Testis (tissue), 3 donors: ENCODE results near the gene OR7G1. TPM values are rescaled to one million over a fixed set of nuclear protein-coding genes. Genes with fewer than 3 reads are reported as not detected.
A peak's percentile ranks its signal among the peaks of the same experiment; 100 is the strongest.

ENCODE experiments used
- DNase-seq: peaks from one replicate; pipeline ENCODE4 v3.0.0-alpha.2; 2019
- H3K27ac ChIP-seq, 2 donors: fragments of 200-600 bp; sonication (generic); one replicate each; pipeline ENCODE4 v1.5.1; 2019
- H3K27me3 ChIP-seq: fragments of 200-600 bp; sonication (generic); one replicate; pipeline ENCODE4 v1.5.1; 2019
- H3K36me3 ChIP-seq: fragments of 200-600 bp; sonication (generic); one replicate; pipeline ENCODE4 v1.5.1; 2017; ENCODE audit warnings: low read depth; ENCODE audit errors: missing control alignments
- H3K4me1 ChIP-seq: fragments of 200-600 bp; sonication (generic); one replicate; pipeline ENCODE4 v1.5.1; 2019
- H3K4me3 ChIP-seq, 2 donors: fragments of 200-600 bp; sonication (generic); one replicate each; pipeline ENCODE4 v1.5.1; 2017 to 2019
- H3K9me3 ChIP-seq: fragments of 200-600 bp; sonication (generic); one replicate; pipeline ENCODE4 v1.5.1; 2017
- POLR2A ChIP-seq: fragments of 450-650 bp; IDR thresholded peaks from one replicate; pipeline ENCODE4 v1.6.1; 2017; ENCODE audit warnings: antibody characterized with exemption, mild to moderate bottlenecking, moderate library complexity
- WGBS, 2 donors: methylation state at CpG; one replicate each; pipeline ENCODE4 v1.1.5; 2018; 5-methylcytosine and 5-hydroxymethylcytosine counted together
- intact Hi-C: fragments of 100-400 bp; cut with DNase I; formaldehyde crosslinking; loops from one replicate; pipeline ENCODE4 v1.15.1; 2023; ENCODE audit warnings: low total_unique reads
- polyA plus RNA-seq: library from polyadenylated mRNA; stranded (reverse); fragments of 350-450 nt; fragmentation: Illumina TruSeq; extraction: RNeasy Lipid Tissue Mini Kit (QIAGEN cat#74804); gene quantifications from one replicate; pipeline ENCODE4 v1.2.3, GENCODE V29; 2014; ENCODE audit warnings: low read depth, low replicate concordance; ENCODE audit not compliant: insufficient read depth
- total RNA-seq, 2 donors: library from RNA; depleted of rRNA; stranded (reverse); fragments of >200 nt; gene quantifications; one replicate each; pipeline ENCODE4 v1.2.3, GENCODE V29; 2016
- TF ChIP-seq, protein P1 (sequence below), 3 experiments: fragments of 450-650 bp in 2 of 3; fragments of 200-600 bp in 1 of 3; sonication (generic) in 1 of 3; IDR thresholded peaks; one replicate each; pipeline ENCODE4 v1.5.1; 2016 to 2019; ENCODE audit warnings: antibody characterized with exemption in 3 of 3, mild to moderate bottlenecking in 2 of 3, moderate library complexity in 1 of 3

OR7G1 gene
- total and polyA plus RNA-seq, 3 donors from 2014 or later: not detected

DNA sequence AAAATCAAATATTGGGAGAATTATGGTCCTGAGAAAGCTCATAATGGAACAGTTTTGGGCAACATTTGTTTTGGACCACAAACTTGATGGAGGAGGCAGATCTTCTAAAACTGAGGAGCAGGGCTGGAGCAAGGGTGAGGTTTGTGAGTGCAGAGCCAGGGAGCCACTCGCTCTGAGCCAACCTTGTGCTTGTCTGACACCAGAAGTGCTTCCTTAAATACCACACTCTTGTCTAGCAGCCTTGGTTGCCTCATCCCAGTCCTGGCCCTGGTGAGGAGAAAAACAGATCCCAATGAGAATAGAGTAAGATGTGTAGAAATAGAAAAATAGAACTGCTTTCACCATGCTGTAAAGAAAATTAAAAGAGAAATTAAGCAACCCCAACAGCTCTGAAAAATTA lies 31.3 kb upstream of the OR7G1 start:
- H3K4me3 ChIP-seq: no peak overlapping the region
- H3K27ac ChIP-seq: no peak overlapping the region
- H3K36me3 ChIP-seq: no peaks in the 10 kb centered on the region
- no peaks in the 10 kb centered on the region for H3K9me3 ChIP-seq
- WGBS, 2 donors: 78 to 93% methylated on average over 1 of the region's 1 CpG
- no peaks in the 10 kb centered on the region for H3K27me3 ChIP-seq
- intact Hi-C loops: no loop called here
- no peaks in the 10 kb centered on the region for H3K4me1 ChIP-seq
- TF ChIP-seq, protein P1, sequence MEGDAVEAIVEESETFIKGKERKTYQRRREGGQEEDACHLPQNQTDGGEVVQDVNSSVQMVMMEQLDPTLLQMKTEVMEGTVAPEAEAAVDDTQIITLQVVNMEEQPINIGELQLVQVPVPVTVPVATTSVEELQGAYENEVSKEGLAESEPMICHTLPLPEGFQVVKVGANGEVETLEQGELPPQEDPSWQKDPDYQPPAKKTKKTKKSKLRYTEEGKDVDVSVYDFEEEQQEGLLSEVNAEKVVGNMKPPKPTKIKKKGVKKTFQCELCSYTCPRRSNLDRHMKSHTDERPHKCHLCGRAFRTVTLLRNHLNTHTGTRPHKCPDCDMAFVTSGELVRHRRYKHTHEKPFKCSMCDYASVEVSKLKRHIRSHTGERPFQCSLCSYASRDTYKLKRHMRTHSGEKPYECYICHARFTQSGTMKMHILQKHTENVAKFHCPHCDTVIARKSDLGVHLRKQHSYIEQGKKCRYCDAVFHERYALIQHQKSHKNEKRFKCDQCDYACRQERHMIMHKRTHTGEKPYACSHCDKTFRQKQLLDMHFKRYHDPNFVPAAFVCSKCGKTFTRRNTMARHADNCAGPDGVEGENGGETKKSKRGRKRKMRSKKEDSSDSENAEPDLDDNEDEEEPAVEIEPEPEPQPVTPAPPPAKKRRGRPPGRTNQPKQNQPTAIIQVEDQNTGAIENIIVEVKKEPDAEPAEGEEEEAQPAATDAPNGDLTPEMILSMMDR (IDR thresholded peaks at IDR 0.05): no peak
- TF ChIP-seq POLR2A: no peak
- no peak for DNase-seq

DNA sequence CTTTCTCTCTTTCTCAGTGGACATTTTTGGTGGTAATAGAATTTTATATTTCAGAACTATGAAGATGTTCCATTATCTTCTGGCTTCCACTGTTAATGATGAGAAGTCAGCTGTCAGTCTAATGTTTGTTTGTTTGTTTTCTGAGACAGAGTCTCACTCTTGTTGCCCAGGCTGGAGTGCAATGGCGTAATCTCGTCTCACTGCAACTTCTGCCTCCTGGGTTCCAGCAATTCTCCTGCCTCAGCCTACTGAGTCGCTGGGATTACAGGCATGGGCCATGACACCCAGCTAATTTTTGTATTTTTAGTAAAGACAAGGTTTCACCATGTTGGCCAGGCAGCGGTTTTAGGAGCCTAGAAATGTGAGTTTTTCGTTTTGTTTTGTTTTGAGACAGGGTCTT lies 29.4 kb upstream of the OR7G1 start:
- no peak overlapping the region for H3K4me3 ChIP-seq
- H3K4me1 ChIP-seq: no peaks in the 10 kb centered on the region
- TF ChIP-seq POLR2A: no peak
- TF ChIP-seq, protein P1 (IDR thresholded peaks at IDR 0.05): no peak
- 93 to 98% methylated on average over 5 of the region's 5 CpGs for WGBS, 2 donors
- DNase-seq: no peak
- no peaks in the 10 kb centered on the region for H3K27me3 ChIP-seq
- H3K9me3 ChIP-seq: no peaks in the 10 kb centered on the region
- intact Hi-C loops: no loop called here
- no peak overlapping the region for H3K27ac ChIP-seq
- H3K36me3 ChIP-seq: no peaks in the 10 kb centered on the region

DNA sequence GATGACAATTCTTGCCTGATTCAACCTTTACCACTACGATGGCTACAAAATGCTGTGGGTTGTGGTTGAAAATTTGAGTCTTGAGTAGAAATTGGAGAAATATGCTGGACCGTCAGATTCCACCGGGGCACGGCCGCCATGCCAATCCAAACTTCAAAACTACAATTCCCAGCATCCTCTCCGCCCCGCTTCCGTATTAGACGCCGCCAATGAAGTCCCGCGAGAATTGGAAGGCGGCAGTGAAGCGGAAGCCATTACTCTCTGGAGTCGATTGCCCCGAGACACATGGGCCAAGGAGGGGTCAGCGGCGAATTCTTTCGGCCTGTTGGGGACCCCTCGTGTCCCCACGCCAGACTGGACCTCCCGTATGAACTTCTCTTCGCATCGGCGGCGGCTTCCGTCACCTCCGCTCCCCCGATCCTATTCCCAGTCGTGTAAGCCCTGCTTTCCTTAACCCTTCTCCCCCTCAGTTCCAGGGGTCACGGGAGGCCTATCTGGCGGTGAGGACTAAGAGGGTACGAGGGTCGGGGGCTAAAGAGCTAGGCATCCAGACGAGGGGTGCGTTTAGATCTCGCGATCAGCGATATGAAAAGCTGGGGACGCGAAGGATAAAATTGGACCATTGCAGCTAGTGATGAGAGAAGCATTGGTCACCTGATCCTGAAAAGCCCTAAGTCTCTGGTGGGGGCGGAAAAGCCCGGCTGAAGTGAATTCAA lies 24.8 kb upstream of the OR7G1 start, which contains the start of gene ZNF317:
ZNF317 (plus strand) TSS at position 239 of the 716 bp plus-strand sequence. CDS start 15,620 bp downstream, outside the sequence.
- no peaks in the 10 kb centered on the region for H3K9me3 ChIP-seq
- no peaks in the 10 kb centered on the region for H3K36me3 ChIP-seq
- TF ChIP-seq, protein P1 (IDR thresholded peaks at IDR 0.05): no peak
- TF ChIP-seq POLR2A: no peak
- peak within 1 kb of the TSS; percentile 84 to 92 for H3K27ac ChIP-seq
- intact Hi-C loops: no loop called here
- peak; percentile 98 for DNase-seq
- 0 to 1% methylated on average over 43 of the region's 43 CpGs for WGBS, 2 donors
- no peaks in the 10 kb centered on the region for H3K27me3 ChIP-seq
- H3K4me3 ChIP-seq: peak within 1 kb of the TSS; percentile 86 to 92
- H3K4me1 ChIP-seq: no peaks in the 10 kb centered on the region

DNA sequence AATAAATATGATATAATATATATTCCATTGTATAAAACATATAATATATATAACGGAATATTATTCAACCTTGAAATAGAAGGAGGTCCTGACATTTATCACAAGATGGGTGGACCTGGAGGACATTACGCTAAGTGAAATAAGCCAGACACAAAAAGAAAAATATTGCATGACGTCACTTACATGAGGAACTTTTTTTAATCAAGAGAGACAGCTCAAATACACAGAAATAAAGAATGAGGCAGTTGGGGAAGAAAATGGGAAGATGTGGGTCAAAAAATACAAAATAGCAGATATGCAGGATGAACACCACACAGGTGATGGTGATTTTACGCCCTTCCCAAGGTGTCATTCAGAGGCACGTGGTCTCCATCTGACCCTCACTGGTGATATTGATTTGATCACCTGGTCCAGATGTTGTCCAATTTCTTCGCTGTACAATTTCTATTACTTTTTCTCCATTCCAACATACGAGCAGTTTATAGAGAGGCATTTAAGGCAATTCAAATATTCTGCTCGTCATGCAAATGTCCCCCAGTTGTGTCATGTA lies 24.1 kb upstream of the OR7G1 start:
- peak overlapping the region; percentile 86 to 92 for H3K4me3 ChIP-seq
- H3K9me3 ChIP-seq: no peaks in the 10 kb centered on the region
- 21 to 29% methylated on average over 8 of the region's 8 CpGs for WGBS, 2 donors
- intact Hi-C loops: no loop called here
- no peaks in the 10 kb centered on the region for H3K4me1 ChIP-seq
- peak overlapping the region in 1 of 2 donors; percentile 92 for H3K27ac ChIP-seq
- no peak for DNase-seq
- no peaks in the 10 kb centered on the region for H3K27me3 ChIP-seq
- no peaks in the 10 kb centered on the region for H3K36me3 ChIP-seq
- TF ChIP-seq POLR2A: no peak
- TF ChIP-seq, protein P1 (IDR thresholded peaks at IDR 0.05): no peak
